ENCODE measurements around the gene ARPC1A. TPM values are rescaled to one million over a fixed set of nuclear protein-coding genes. Genes with fewer than 3 reads are reported as not detected.

Gene ARPC1A
- polyA plus RNA-seq, 1 of the 3 experiments (the other 2 are of a cell fraction), result 306 TPM

- H3K4me1 ChIP-seq (ENCODE audit: control insufficient read depth in 1 of 2, insufficient read depth in 2 of 2, low read depth in 1 of 2, low read length in 1 of 2), result no peaks in the 10 kb centered on the region
- H3K79me2 ChIP-seq (ENCODE audit: insufficient read depth), result no peaks in the 10 kb centered on the region
- no peak for DNase-seq
- H3K4me2 ChIP-seq, result no peak overlapping the region
- no peak overlapping the region for H3K27ac ChIP-seq (ENCODE audit: low read depth in 2 of 2, low read length in 1 of 2)
- H3K27me3 ChIP-seq (ENCODE audit: insufficient read depth), result no peaks in the 10 kb centered on the region
- no peaks in the 10 kb centered on the region for H3K9me2 ChIP-seq
- H3K9ac ChIP-seq, result no peak overlapping the region
- H3K4me3 ChIP-seq (ENCODE audit: low read depth in 2 of 2, low read length in 1 of 2), result no peak overlapping the region
- CTCF ChIA-PET, result interaction anchor here (1.1 to 1.6 kb wide), 3 partner anchors 9 to 414 kb away, joined by 3 to 7 read pairs (median 4); partner anchors contain the start of gene TRRAP
- H3F3A ChIP-seq (replicated peaks; ENCODE audit: insufficient read depth), result no peaks in the 10 kb centered on the region
- no peaks in the 10 kb centered on the region for H4K20me1 ChIP-seq (ENCODE audit: insufficient read depth)
- no peak overlapping the region for H2AFZ ChIP-seq (ENCODE audit: low read depth)
- POLR2A ChIA-PET, result no interaction called here
- H3K36me3 ChIP-seq (replicated peaks in 1 of 2; ENCODE audit: control insufficient read depth in 1 of 2, insufficient read depth in 2 of 2, low read length in 1 of 2), result no peaks in the 10 kb centered on the region
- TF ChIP-seq MEF2A (IDR thresholded peaks at IDR 0.05; ENCODE audit: borderline replicate concordance, low read depth), result no peak
- TF ChIP-seq NRF1 (IDR thresholded peaks at IDR 0.05; ENCODE audit: low read depth, low read length), result no peak
- no peak for TF ChIP-seq USF1 (IDR thresholded peaks at IDR 0.05; ENCODE audit: borderline replicate concordance, low read depth)
- TF ChIP-seq TCF12 (IDR thresholded peaks at IDR 0.05), result no peak
- TF ChIP-seq SIN3A (IDR thresholded peaks at IDR 0.05; ENCODE audit: borderline replicate concordance, low read depth, low read length), result no peak
- TF ChIP-seq REST (IDR thresholded peaks at IDR 0.05; ENCODE audit: low read depth, low read length), result no peak
- TF ChIP-seq FOXM1 (IDR thresholded peaks at IDR 0.05; ENCODE audit: low read depth), result no peak
- TF ChIP-seq ELF1 (IDR thresholded peaks at IDR 0.05), result no peak
- TF ChIP-seq MXI1 (IDR thresholded peaks at IDR 0.05; ENCODE audit: low read depth, low read length), result no peak
- no peak for TF ChIP-seq FOXJ3 (CRISPR knock-in tag; IDR thresholded peaks at IDR 0.05)
- no peak for TF ChIP-seq MAX (IDR thresholded peaks at IDR 0.05; ENCODE audit: low read depth)
- no peak for TF ChIP-seq RFX5 (IDR thresholded peaks at IDR 0.05; ENCODE audit: low read length)
- TF ChIP-seq CHD2 (IDR thresholded peaks at IDR 0.05; ENCODE audit: low read length, partially characterized antibody), result no peak
- TF ChIP-seq TEAD4 (IDR thresholded peaks at IDR 0.05; ENCODE audit: borderline replicate concordance, insufficient read depth), result no peak
- TF ChIP-seq YY1 (IDR thresholded peaks at IDR 0.05; ENCODE audit: low read depth), result no peak
- TF ChIP-seq RAD21 (IDR thresholded peaks at IDR 0.05; ENCODE audit: low read length), result no peak
- no peak for TF ChIP-seq GATA2 (CRISPR knock-in tag; IDR thresholded peaks at IDR 0.05)
- TF ChIP-seq FOSL2 (IDR thresholded peaks at IDR 0.05; ENCODE audit: borderline replicate concordance, low read depth), result no peak
- no peak for TF ChIP-seq ZBTB33 (IDR thresholded peaks at IDR 0.05; ENCODE audit: borderline replicate concordance, low read depth)
- TF ChIP-seq PBX3 (IDR thresholded peaks at IDR 0.05), result no peak
- WGBS (ENCODE audit: low lambda C conversion rate), result 88% methylated on average over 14 of the region's 14 CpGs
- H3K9me3 ChIP-seq, result no peaks in the 10 kb centered on the region
Measured at GRCh38 chr7:99292127-99292526, 33.6 kb upstream of the ARPC1A start.

Data from SK-N-SH (cell line).